ENCODE measurements around the gene CADM1.
"Not testable (repeated sequence)": the region's sequence is repeated elsewhere in the genome, so short reads cannot be mapped to it uniquely, and the experiment has no call there.

CADM1 gene

DNA sequence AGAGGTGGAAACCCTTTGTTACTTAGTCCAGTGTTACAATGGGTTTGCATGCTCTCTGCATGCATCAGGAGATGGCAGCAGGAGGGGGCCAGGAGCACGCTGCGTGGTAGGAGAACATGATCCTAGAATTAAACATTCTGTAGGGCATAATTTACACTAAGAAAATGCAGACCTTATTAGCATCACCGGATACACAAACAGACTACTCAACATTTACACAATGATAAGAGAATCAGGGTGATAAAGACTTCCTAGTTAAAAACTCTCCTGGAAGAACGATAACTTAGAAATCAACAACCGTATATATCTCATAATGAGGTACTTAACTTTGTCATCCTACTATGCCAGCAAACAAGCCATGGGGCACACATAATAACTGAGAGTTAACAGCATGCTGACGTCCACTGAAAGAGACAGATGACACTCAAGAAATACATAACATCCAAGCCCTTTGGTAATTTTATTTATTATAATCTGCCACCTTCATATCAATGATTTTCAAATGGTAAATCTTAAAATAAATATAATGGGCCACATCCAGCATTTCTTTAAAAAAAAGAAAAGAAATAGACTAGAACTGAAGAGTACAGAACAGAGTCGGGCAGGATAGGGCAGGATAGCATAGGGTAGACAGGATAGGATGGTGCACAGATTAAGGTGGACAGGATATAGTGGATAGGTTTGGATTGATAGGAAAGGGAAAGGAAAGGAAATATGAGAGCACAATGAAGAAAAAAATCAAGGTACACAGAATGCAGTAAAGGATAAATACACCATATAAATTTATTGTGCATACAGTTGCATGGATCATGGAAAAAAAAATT lies 27.5 kb downstream of the CADM1 start:
- DNase-seq = peak; percentile 23 to 71

- no peak for DNase-seq
These were observed 28.7 kb downstream of the CADM1 start for GRCh38 chr11:115475564-115475963.

GRCh38 chr11:115474306-115474705 lies 29.9 kb downstream of the CADM1 start:
- not testable (repeated sequence) for DNase-seq

- DNase-seq = no peak
These were observed 31.0 kb downstream of the CADM1 start for GRCh38 chr11:115473167-115473566.

- no peak for DNase-seq
These were observed 32.8 kb downstream of the CADM1 start for GRCh38 chr11:115471367-115471766.

- DNase-seq = no peak
These were observed 33.3 kb downstream of the CADM1 start for GRCh38 chr11:115470928-115471327.

- no peak for DNase-seq
These were observed 34.9 kb downstream of the CADM1 start for GRCh38 chr11:115469361-115469760.

- no peak for DNase-seq
These were observed 38.1 kb downstream of the CADM1 start for GRCh38 chr11:115466122-115466521.

DNA sequence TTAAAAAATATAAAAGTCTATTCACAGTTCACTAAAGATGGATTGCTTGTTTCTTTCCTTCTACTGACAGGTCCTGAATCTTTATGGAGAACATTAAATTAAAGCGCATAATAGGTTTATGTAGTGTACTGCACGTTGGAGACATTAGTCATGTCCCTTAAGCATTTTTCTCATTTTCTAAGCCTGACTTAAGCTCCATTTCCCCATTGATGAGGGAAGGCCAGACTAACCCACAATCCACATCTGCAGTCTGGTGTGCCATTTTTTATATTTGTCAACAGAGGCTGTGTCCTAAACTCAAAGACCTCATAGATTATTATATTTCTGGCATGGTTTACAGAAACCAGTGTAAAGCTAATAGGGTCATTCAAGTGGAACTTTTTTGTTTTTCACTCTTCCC lies 39.9 kb downstream of the CADM1 start:
- DNase-seq = no peak

GRCh38 chr11:115463606-115464005 lies 40.6 kb downstream of the CADM1 start:
- DNase-seq = no peak

- DNase-seq = no peak
These were observed 41.5 kb downstream of the CADM1 start for GRCh38 chr11:115462757-115463156.

GRCh38 chr11:115462004-115462541 lies 42.1 kb downstream of the CADM1 start:
- DNase-seq = no peak

DNA sequence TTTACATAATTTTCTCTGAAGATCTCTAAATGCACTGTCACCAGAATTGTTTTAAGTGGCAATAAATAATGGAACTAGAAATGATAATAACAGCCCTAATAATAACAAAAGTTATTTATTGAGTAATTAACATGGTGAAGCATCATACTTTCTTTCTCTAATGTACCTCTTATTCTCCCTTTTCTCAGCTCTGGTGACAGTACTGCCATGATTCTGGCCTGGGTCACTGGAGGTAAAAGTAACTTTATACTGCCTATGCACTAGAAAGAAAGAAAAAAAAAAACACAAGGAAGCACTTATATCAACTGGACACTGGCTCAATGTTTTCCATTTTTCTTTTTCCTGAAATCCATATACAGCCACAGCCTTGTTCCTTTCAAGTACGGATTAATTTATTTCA lies 43.7 kb downstream of the CADM1 start:
- DNase-seq = no peak

DNA sequence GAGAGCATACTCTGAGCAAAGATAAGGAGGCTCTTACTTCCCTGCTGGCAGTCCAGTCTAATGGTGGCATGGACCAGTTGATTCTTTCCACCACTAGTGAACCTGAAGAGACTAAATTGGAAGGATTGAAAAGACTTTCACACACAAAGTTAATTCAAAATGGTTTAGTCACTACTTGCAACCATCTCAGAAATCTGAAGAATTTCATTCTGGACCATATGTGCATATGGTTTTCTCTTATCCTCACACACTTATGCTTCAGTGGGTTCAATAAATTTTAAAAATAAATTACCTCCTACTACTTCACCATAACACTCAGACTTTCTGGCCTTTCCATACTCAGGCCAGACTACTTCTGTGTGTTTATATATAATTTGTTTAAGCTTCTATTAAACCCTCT lies 44.7 kb downstream of the CADM1 start:
- DNase-seq = no peak

GRCh38 chr11:115458877-115459276 lies 45.3 kb downstream of the CADM1 start:
- DNase-seq = no peak

GRCh38 chr11:115456019-115456418 lies 48.2 kb downstream of the CADM1 start:
- no peak for DNase-seq

GRCh38 chr11:115455613-115456012 lies 48.6 kb downstream of the CADM1 start:
- DNase-seq = no peak

DNA sequence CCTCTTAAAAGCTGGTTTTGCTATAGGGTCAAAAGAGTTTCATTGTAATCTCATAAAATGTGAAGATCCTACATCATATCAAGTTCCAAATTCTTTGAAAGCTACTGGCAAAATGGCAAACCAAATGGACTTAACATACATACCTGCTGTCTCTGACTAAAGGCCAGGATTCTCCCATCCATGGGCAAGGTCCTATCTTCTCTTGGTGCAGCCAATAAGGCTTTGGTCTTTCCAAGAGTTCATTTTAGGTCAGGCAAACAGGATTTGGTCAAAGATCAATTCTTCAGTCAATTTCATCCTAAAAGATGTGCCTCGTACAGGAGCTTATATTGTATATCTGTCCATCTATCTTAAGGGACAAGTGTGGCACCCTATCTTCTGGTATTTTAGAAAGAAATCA lies 49.7 kb downstream of the CADM1 start:
- DNase-seq = no peak

DNA sequence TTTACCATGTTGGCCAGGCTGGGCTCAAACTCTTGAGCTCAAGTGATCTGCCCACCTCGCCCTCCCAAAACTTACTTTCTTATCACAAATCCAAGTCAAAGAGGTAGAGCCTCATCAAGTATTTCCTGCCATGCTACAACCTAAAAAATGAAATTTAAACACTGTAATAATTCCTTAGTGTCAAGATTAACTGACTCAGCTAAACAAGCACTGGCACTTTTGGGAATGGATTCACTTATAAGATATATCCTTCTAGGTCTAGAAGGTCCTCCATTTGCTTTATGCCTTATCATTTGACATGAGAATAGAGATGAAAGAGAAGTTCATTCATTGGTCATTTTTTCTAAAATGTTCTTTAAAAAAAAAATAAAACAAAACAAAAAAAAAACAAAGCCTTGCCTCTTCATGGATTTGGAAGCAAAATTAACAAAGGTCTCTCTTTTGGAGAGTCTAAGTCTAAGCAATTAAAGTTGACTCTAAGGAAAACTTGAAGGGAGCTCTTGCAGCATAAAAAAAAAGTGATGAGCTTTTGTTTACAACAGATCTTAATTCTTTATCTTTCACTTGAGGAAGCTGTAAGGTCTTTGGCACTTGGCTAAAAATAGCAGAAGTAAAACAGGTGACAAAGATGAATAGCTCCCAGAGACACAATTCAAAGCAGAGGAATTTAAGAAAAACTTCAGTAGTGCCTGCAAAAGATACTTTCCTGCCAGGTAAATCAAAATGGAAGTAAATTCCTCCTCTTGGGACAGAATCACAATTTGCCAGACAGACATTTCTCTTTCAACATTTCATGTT lies 50.3 kb downstream of the CADM1 start:
- DNase-seq = no peak

- DNase-seq = no peak
These were observed 52.0 kb downstream of the CADM1 start for GRCh38 chr11:115452241-115452640.

GRCh38 chr11:115450519-115450918 lies 53.7 kb downstream of the CADM1 start:
- no peak for DNase-seq

DNA sequence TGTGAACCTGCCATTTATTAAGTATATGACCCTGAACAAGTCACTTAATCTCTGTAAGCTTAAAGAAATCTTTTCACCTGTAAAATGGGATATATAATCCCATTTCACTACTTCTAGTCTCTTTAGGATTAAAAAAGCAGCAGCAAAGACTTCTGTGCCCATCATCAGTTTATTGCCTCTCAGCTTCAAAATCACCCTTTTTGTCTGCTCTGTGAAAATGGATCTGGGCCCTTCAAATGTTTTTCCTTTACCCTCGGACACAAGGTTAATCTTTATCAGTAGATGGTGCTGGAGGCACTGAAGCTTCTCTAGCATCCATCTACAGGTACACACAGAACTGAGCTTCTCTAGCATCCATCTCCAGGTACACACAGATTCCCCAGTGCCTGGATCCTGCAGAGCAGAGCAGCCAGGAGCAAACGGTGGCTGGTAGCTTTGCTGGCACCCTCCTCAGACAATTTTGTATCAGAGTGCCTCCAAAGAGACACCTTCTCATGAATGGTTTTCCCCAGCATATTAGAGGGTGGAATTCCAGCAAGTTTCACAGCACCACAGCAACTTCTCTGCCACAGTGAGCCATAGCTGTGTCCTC lies 56.8 kb downstream of the CADM1 start:
- no peak for DNase-seq

DNA sequence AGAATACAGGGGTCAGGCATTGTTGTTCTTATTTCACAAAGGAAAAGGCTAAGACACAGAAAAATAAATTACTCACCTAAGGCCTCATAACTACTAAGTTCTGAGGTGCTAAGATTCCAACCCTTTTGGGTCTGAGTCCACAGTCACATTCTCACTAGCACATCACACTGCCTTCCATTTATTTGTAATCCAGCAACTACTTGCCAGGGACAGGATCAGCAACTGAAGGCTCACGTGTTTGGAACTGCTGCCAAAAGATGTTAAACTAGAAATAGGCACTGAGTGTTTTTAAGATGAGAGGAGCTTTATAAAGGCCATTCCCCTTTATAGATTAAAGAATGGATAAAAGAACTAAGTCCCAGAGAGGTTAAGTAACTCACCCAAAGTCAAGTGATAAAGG lies 58.0 kb downstream of the CADM1 start:
- no peak for DNase-seq

- DNase-seq = no peak
These were observed 59.7 kb downstream of the CADM1 start for GRCh38 chr11:115444542-115444941.
